Naive thymus-derived CD8-positive, alpha-beta T cell (primary cell): ENCODE data around the gene ZNF211. TPM values are rescaled to one million over a fixed set of nuclear protein-coding genes. Genes with fewer than 3 reads are reported as not detected.

Source experiments
- ATAC-seq, 2 donors: fragments of 150-1000 bp; cut with Tn5 transposase in 1 of 2; sonication (Bioruptor Pico), chemical (Tn5 transposase) in 1 of 2; 1 replicate in 1 of 2; 2 replicates in 1 of 2; pipeline ENCODE4 v1.10.0; 2021; ENCODE audit warnings: mild to moderate bottlenecking in 2 of 2, moderate library complexity in 2 of 2
- POLR2A ChIA-PET: fragments of 350-600 bp; sonication (Branson Sonifier 250); formaldehyde crosslinking; loops from one replicate; lab custom pipeline; 2021; ENCODE audit warnings: antibody characterized with exemption; lab: Charles Lee
- DNase-seq, 10 donors: peaks; one replicate each; pipeline versions ENCODE4 v3.0.0 to v3.0.0-alpha.2; 2020 to 2022
- H3K27ac Mint-ChIP-seq, 10 donors: one replicate each; pipeline ENCODE4 v1.8.0; 2020 to 2022; ENCODE audit warnings: mild to moderate bottlenecking in 10 of 10, mixed read lengths in 10 of 10, moderate library complexity in 4 of 10, inconsistent platforms in 1 of 10
- H3K27me3 Mint-ChIP-seq, 5 donors: one replicate each; pipeline ENCODE4 v1.8.0; 2021 to 2022; ENCODE audit warnings: mixed read lengths in 5 of 5
- H3K36me3 Mint-ChIP-seq, 3 donors: one replicate each; pipeline ENCODE4 v1.8.0; 2020 to 2022; ENCODE audit warnings: mixed read lengths in 3 of 3, mild to moderate bottlenecking in 2 of 3, inconsistent platforms in 1 of 3
- H3K4me1 Mint-ChIP-seq, 4 donors: one replicate each; pipeline ENCODE4 v1.8.0; 2021 to 2022; ENCODE audit warnings: mixed read lengths in 4 of 4
- H3K4me3 Mint-ChIP-seq, 10 donors: one replicate each; pipeline ENCODE4 v1.8.0; 2020 to 2022; ENCODE audit warnings: mild to moderate bottlenecking in 10 of 10, mixed read lengths in 10 of 10, moderate library complexity in 6 of 10, inconsistent platforms in 1 of 10
- H3K9me3 Mint-ChIP-seq, 9 donors: one replicate each; pipeline ENCODE4 v1.8.0; 2020 to 2022; ENCODE audit warnings: mixed read lengths in 9 of 9, mild to moderate bottlenecking in 3 of 9, inconsistent platforms in 1 of 9, moderate library complexity in 1 of 9
- polyA plus RNA-seq, 3 donors: library from polyadenylated mRNA; unstranded; fragments of 300-500 nt; fragmentation: Illumina TruSeq; gene quantifications; one replicate each; pipeline ENCODE4 v1.2.3, GENCODE V29; 2021
- total RNA-seq, 8 experiments: library from RNA in 2 of 8; stranded (reverse) in 2 of 8; gene quantifications; one replicate each; pipeline ENCODE4 v1.2.3 and lab custom pipeline; 2021 to 2026

Gene ZNF211
- 10 to 100 TPM; 49.9 to 56.6 TPM for total RNA-seq
- polyA plus RNA-seq = 10 to 100 TPM; 13.5 to 18.5 (median 15.5) TPM
- total RNA-seq (lab: John Stamatoyannopoulos, UW) = 14.7 to 89.6 (median 64.4) reads per million in 6 experiments

DNA sequence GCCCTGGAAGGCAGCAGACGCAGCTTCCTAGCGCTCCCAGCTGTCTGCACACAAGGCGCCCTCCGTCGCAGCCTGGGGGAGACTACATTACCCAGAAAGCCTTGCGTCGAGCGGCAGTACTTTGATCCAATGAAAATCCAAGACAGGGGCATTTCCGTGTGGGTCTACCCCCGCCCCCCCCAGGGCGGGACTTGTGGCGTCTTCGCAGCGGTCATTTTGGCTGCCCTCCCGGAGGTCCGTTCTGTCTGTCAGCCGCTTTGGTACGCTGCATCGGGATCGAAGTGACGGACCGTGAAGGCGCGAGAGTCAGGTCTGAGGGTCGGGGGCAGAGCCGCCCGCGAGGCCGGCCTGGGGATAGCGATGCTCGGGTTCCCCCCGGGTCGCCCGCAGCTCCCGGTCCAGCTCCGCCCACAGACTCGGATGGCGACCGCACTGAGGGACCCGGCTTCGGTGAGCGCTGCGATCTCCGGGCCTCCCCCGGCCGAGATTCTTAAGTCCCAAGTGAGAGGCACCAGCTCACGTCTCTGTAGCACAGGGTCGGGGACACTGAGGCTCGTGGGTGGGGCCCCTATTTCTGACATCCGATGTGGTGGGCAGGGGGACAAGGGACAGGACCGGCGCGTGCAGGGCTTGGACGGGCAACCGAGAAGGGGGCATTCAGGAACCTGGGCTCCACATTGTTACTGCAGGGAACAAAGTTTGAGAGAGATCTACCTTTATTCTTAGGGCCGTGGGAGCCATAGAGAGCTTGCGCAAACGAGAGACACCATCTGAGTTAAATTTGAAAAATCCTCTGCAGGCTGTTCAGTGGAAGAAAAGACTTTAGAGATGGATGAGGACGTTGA, at the start of gene ZNF211:
Gene ZNF211 (plus strand): TSS at position 182 of the 845 bp plus-strand sequence. CDS start 179 bp downstream, at position 361.
- H3K27me3 Mint-ChIP-seq = no peaks in the 10 kb centered on the region
- H3K27ac Mint-ChIP-seq = peak within 1 kb of the TSS; percentile 78 to 96 (median 94)
- peaks cover 12 to 62% (median 38%) of the 10 kb centered on the region in 9 donors for H3K9me3 Mint-ChIP-seq
- ATAC-seq (peak; percentile 97 to 99), DNase-seq (peak; percentile 75 to 94 (median 85))
- POLR2A ChIA-PET = interaction anchor here (0.6 to 3.0 kb wide), 15 partner anchors 15 to 730 kb away, joined by 3 to 22 read pairs (median 4); partner anchors contain the start of genes ZIK1, ZNF134, ZNF154 and ZNF419
- H3K4me1 Mint-ChIP-seq = peaks cover 14 to 29% (median 25%) of the 10 kb centered on the region in 4 donors
- peak within 1 kb of the TSS; percentile 84 to 97 (median 94) for H3K4me3 Mint-ChIP-seq
- peaks cover 42 to 54% (median 53%) of the 10 kb centered on the region in 3 donors for H3K36me3 Mint-ChIP-seq

DNA sequence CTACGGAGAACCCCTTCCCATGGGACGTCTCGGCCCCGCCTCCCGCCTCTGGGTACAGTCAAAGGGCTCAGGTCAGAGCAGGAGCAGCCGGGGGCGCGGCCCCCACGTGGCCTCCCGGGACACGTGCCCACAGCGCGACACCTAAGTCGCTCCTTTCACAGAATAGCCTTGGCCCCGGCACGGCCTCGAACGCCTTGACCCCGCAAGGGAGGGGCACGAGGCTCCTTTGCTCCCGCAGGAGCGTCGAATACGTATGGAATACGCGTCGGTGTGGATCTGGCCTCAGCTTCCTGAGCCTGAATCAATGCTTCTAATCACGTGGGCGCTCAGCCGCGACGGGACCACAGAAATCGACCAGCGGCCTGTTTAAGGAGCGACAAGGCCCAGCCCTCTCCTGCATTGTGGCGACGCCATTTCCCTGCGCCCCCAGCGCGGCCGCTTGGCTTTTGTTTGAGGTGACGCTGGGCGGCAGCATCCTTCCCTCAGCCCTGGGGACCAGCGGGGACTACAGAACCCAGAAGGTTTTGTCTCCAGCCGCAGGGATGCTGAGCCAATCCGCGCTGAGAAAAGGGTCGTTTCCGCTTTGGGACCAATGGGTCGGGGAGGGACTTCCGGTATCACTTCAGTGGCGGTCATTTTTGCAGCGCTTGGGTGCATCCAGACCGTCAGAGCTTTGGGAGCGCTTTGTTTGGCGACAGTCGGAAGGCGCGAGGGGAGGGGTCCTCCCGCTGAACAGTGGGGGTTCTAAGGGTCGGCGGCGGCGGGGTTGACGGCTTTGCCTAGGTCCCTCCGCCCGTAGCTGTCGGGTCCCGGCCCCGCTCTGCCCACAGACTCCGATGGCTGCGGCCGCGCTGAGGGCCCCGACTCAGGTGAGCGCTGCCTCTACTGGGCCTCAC, 49.2 kb upstream of the ZNF211 start, which contains the start of gene ZIK1:
Gene ZIK1 (plus strand): TSS at position 625 of the 896 bp plus-strand sequence. CDS start 212 bp downstream, at position 837.
- POLR2A ChIA-PET = interaction anchor here (0.6 to 1.9 kb wide), 11 partner anchors 13 to 346 kb away, joined by 3 to 6 read pairs (median 4); partner anchors contain the start of genes ZNF134, ZNF211, ZNF419 and ZNF671
- DNase-seq = peak; percentile 76 to 97 (median 88)
- peaks cover 18 to 72% (median 50%) of the 10 kb centered on the region in 9 donors for H3K9me3 Mint-ChIP-seq

DNA sequence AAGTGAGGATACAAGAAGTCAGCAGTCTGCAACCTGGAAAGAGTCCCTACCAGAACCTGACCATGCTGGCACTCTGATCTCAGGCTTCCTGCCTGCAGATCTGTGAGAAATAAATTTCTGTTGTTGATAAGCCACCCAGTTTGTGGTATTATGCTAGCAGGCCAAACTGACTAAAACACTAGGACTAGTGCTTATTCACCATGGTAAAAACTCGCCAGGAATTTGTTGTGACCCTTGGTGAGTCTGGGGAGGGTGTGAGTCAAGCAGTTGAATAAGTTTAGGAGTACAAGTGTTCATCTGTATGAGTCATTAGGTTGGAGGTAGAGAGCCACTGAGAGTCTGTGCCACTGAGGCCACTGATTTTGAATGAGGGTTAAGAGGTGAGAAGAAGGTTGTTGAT, 45.4 kb upstream of the ZNF211 start:
- no peaks in the 10 kb centered on the region for H3K27me3 Mint-ChIP-seq
- H3K4me3 Mint-ChIP-seq = peak overlapping the region in 1 of 10 donors; percentile 43
- peaks cover 16 to 95% (median 67%) of the 10 kb centered on the region in 9 donors for H3K9me3 Mint-ChIP-seq
- DNase-seq = no peak
- H3K27ac Mint-ChIP-seq = peak overlapping the region in 1 of 10 donors; percentile 1
- ATAC-seq = no peak
- peaks cover 12 to 20% (median 18%) of the 10 kb centered on the region in 4 donors for H3K4me1 Mint-ChIP-seq
- H3K36me3 Mint-ChIP-seq = peaks cover 58 to 83% (median 61%) of the 10 kb centered on the region in 3 donors
- POLR2A ChIA-PET = no interaction called here

More for the DNA sequence above, 49.2 kb upstream of the ZNF211 start, which contains the start of gene ZIK1:
- Mint-ChIP-seq H3K4me3 (peak within 1 kb of the TSS; percentile 93 to 99 (median 98)), H3K27me3 (no peaks in the 10 kb centered on the region), H3K36me3 (peaks cover 42 to 51% (median 45%) of the 10 kb centered on the region in 3 donors), H3K27ac (peak within 1 kb of the TSS; percentile 84 to 96 (median 91)), H3K4me1 (peaks cover 14 to 27% (median 23%) of the 10 kb centered on the region in 4 donors)
- peak; percentile 91 to 92 for ATAC-seq

DNA sequence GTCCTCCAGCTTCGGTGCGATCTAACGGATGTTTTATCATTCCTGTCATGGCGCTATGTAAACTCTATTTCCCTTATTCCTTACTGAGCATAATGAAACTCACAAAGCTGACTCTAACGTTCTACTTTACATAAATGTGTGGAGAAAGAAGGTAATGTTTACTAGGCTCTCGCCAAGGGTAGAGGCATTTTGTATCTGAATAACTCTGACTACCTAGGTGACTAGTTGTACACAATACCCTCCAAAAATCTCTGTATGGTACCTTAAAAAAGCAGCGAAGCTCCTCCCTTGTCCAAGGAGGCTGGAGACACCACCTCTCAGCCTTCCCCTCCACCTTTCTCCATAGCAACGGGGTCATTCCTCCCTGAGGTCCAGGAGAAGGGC, 33.6 kb upstream of the ZNF211 start:
- Mint-ChIP-seq H3K9me3 (peaks cover 0 to 58% (median 48%) of the 10 kb centered on the region in 9 donors), H3K27me3 (no peaks in the 10 kb centered on the region), H3K27ac (peak overlapping the region in 9 of 10 donors; percentile 35 to 92 (median 78)), H3K36me3 (peaks cover 19 to 42% (median 42%) of the 10 kb centered on the region in 3 donors), H3K4me1 (peaks cover 11 to 27% (median 22%) of the 10 kb centered on the region in 4 donors), H3K4me3 (peak overlapping the region; percentile 80 to 93 (median 90))
- DNase-seq = no peak
- POLR2A ChIA-PET = interaction anchor here (0.6 to 2.1 kb wide), 8 partner anchors 15 to 193 kb away, joined by 3 to 7 read pairs (median 4); partner anchors contain the start of genes ZIK1, ZNF134, ZNF154 and ZNF211
- ATAC-seq = peak in 1 of 2 donors; percentile 21

- peak within 1 kb of the TSS in 9 of 10 donors; percentile 35 to 92 (median 78) for H3K27ac Mint-ChIP-seq
- peak; percentile 95 to 96 for ATAC-seq
- DNase-seq = peak; percentile 70 to 93 (median 78)
- peak within 1 kb of the TSS; percentile 80 to 93 (median 90) for H3K4me3 Mint-ChIP-seq
- H3K27me3 Mint-ChIP-seq = no peaks in the 10 kb centered on the region
- peaks cover 0 to 58% (median 48%) of the 10 kb centered on the region in 9 donors for H3K9me3 Mint-ChIP-seq
- peaks cover 24 to 46% (median 44%) of the 10 kb centered on the region in 3 donors for H3K36me3 Mint-ChIP-seq
- POLR2A ChIA-PET = interaction anchor here (0.6 to 2.1 kb wide), 10 partner anchors 14 to 237 kb away, joined by 3 to 7 read pairs (median 4); partner anchors contain the start of genes TRAPPC2B, ZIK1, ZNF134 and ZNF154
- H3K4me1 Mint-ChIP-seq = peaks cover 11 to 27% (median 22%) of the 10 kb centered on the region in 4 donors
Measured at GRCh38 chr19:57599761-57600383, 33.1 kb upstream of the ZNF211 start, which contains the start of gene ZNF530. Gene ZNF530 (plus strand): TSS chr19:57599885. CDS start chr19:57604346, 4,461 bp downstream.

DNA sequence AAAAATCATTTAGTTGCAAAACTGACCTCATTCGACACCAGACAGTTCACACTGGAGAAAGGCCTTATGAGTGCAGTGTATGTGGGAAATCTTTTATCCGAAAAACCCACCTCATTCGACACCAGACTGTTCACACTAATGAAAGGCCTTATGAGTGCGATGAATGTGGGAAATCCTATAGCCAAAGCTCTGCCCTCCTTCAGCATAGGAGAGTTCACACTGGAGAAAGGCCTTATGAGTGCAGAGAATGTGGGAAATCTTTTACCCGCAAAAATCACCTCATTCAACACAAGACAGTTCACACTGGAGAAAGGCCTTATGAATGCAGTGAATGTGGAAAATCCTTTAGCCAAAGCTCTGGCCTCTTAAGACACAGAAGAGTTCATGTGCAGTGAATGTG, 26.0 kb upstream of the ZNF211 start:
- Mint-ChIP-seq H3K27me3 (no peaks in the 10 kb centered on the region), H3K4me3 (no peak overlapping the region), H3K4me1 (no peaks in the 10 kb centered on the region), H3K36me3 (peaks cover 44 to 88% (median 46%) of the 10 kb centered on the region in 3 donors), H3K9me3 (peaks cover 0 to 97% (median 40%) of the 10 kb centered on the region in 9 donors), H3K27ac (no peak overlapping the region)
- POLR2A ChIA-PET = no interaction called here
- ATAC-seq = no peak
- DNase-seq = no peak

- Mint-ChIP-seq H3K27ac (peak overlapping the region in 1 of 10 donors; percentile 48), H3K36me3 (peaks cover 27 to 72% (median 33%) of the 10 kb centered on the region in 3 donors), H3K4me1 (peaks cover 13 to 24% (median 23%) of the 10 kb centered on the region in 4 donors), H3K4me3 (no peak overlapping the region), H3K27me3 (no peaks in the 10 kb centered on the region), H3K9me3 (peaks cover 12 to 88% (median 31%) of the 10 kb centered on the region in 9 donors)
- POLR2A ChIA-PET = no interaction called here
- DNase-seq = no peak
- ATAC-seq = no peak
Measured at GRCh38 chr19:57611113-57611512, 21.9 kb upstream of the ZNF211 start.

DNA sequence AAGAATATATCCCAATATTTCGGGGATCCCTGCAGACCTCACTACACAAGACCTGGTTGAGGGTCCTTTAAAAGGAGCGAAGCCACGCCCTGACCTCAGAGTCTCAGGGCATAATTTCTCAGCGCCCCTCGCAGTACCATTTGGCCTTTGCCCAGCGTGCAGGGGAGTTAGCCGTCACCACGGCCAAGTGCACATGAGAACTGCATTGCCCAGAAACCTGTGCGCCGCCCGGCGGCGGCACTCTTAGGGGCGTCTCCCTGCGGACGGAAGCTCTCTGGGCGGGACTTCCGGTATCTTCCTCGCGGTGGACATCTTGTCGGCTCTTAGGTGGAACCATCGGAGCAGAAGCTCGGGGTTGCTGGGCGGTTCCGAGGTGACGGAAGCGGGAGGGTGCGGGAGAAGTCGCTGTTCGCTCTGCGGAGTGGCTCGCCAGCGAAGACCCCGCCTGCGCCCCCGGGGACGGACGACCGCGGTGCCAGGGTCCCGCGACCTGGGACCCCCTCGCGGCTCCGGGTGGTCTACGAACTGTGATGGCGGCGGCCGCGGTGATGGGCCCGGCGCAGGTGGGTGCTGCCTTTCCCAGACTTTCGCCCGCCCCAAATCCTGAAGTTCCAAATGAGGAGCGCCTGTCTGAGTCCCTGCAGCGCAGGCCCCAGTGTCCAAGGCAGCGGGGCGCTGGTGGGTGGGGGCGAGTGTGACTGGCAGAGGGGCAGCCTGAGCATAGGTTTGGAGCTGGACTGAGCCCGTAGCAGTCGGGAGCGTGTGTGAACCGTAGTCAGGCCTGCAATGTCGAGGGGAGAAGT, 18.8 kb upstream of the ZNF211 start, which contains the start of gene ZNF134:
Gene ZNF134 (plus strand): TSS at position 302 of the 803 bp plus-strand sequence. CDS start 5,227 bp downstream, outside the sequence.
- H3K9me3 Mint-ChIP-seq = peaks cover 25 to 90% (median 55%) of the 10 kb centered on the region in 9 donors
- ATAC-seq = peak; percentile 99 to 100
- H3K27me3 Mint-ChIP-seq = no peaks in the 10 kb centered on the region
- peak within 1 kb of the TSS; percentile 67 to 94 (median 89) for H3K27ac Mint-ChIP-seq
- DNase-seq = peak; percentile 80 to 95 (median 88)
- peaks cover 28 to 41% (median 38%) of the 10 kb centered on the region in 4 donors for H3K4me1 Mint-ChIP-seq
- peaks cover 49 to 72% (median 51%) of the 10 kb centered on the region in 3 donors for H3K36me3 Mint-ChIP-seq
- POLR2A ChIA-PET = interaction anchor here (0.5 to 4.8 kb wide), 15 partner anchors 14 to 942 kb away, joined by 3 to 22 read pairs (median 4); partner anchors contain the start of genes ZIK1, ZNF154, ZNF211 and ZNF274
- H3K4me3 Mint-ChIP-seq = peak within 1 kb of the TSS; percentile 86 to 94 (median 92)

- H3K4me1 Mint-ChIP-seq = peaks cover 28 to 41% (median 38%) of the 10 kb centered on the region in 4 donors
- H3K27ac Mint-ChIP-seq = peak overlapping the region in 8 of 10 donors; percentile 9 to 94 (median 84)
- no peak for ATAC-seq
- H3K36me3 Mint-ChIP-seq = peaks cover 61 to 77% (median 63%) of the 10 kb centered on the region in 3 donors
- no peaks in the 10 kb centered on the region for H3K27me3 Mint-ChIP-seq
- DNase-seq = no peak
- H3K9me3 Mint-ChIP-seq = peaks cover 25 to 93% (median 67%) of the 10 kb centered on the region in 9 donors
- POLR2A ChIA-PET = interaction anchor here (1.2 to 4.8 kb wide), 4 partner anchors 16 to 112 kb away, joined by 5 to 22 read pairs (median 11); partner anchors contain the start of genes ZNF154, ZNF211, ZNF530 and ZNF671
- H3K4me3 Mint-ChIP-seq = peak overlapping the region; percentile 86 to 94 (median 92)
Measured at GRCh38 chr19:57615346-57615745, 17.6 kb upstream of the ZNF211 start.
